ENCODE data around the gene DYNLRB1.

DYNLRB1 gene

GRCh38 chr20:34579191-34579978 is 63.2 kb downstream of the DYNLRB1 start:
- no peak for DNase-seq (ENCODE audit: low read depth)

DNA sequence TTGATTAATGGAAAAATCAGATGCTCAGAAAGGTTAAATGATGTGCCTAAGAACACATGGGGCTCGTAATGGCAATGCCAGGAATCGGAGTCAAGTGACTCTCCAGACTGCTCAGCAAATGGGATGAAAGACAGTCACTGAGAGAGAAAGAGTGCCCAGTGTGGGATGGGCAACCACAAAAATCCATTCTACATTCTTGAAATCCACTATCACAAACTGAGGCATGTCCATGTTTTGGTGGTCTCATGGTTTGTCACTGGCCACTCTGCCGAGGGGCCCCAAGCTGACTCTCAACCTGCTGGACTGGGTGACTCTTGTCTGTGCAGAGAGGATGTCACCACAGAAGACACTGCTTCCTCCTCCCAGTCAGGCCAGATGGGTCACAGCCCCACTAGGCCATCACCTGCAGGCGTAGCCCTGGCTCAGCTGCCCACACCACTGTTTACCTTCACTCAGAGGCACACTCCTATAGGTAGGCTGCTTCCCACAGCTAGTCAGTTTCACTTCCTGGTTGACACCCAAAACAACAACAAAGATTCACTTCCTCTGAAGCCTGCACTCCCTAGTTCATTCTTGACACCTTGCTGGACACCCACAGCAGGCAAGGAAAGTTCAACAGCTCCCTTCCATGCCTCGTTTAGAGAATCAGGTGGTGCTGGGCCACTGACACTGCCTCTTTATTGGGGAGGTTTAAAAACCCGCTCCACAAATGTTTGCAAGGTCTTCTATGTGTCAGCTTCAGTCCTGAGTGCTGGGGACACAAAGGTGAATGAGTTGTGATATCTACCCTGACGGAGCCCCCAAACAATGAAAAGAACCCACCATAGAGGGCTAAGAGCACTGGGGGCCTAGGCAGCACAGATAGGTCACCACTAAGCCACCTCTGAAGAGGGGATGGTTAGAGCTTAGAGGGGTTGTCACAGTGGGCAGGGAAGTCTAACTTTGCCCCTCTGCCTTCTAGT is 64.0 kb downstream of the DYNLRB1 start:
- no peak for DNase-seq (ENCODE audit: low read depth)

DNA sequence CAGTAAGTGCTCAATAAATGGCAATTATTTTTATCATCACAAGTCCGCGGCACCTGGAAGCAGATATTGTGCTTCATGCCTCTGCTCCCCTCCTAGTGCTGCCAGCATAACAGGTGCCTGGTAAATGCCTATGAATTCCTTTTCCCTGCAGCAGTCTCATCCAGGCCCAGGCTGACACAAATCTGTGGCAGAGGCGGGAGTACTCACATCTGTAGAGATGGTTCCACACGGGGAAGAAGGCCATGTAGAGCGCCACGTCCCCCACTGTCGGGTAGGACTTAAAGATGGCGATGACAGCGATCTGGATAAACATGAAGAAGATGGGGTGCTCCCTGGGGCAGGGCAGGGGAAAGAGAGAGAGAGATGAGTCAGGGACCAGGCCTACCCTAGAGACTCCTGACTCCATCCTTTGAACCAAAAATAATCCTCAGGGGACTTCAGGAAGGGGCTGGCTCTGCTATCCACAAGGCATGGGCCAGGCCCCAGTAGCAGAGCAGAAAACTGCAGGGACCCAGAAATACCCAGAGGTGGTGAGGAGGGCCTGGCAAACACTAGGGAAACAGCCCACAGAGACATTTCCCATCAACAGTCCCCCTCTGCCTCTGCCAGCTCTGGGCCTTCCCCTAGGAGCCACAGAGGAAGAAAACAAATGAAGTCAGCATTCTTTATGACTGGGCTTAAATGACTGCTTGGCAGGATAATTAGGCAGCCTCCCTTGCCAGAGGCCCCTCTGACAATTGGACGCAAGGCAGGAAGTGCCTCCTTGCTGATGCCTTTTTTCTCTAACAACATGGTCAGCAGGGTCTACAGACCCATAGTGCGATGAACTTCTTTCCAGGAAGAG is 65.3 kb downstream of the DYNLRB1 start:
- DNase-seq (ENCODE audit: low read depth) = no peak

GRCh38 chr20:34582221-34582620 is 66.0 kb downstream of the DYNLRB1 start:
- DNase-seq (ENCODE audit: low read depth) = no peak

DNA sequence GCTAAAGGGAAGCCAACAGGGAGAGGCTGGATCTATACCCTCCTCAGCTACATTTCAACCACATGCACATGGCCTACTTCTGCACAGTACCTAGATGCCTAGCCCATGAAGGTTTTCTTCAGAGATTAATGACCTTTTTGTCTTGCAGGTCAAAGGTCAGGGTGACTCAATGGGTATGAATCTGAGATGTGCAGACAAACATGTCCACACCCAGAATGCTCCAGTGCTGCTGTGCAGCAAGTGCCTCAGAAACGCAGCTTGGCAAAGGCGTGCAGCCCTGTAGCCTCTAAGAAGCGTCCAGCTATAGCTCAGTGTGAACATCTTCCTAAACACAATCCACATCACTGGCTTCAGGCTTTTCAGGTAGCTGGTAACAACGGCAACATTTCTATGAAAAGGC is 66.7 kb downstream of the DYNLRB1 start:
- no peak for DNase-seq (ENCODE audit: low read depth)

DNA sequence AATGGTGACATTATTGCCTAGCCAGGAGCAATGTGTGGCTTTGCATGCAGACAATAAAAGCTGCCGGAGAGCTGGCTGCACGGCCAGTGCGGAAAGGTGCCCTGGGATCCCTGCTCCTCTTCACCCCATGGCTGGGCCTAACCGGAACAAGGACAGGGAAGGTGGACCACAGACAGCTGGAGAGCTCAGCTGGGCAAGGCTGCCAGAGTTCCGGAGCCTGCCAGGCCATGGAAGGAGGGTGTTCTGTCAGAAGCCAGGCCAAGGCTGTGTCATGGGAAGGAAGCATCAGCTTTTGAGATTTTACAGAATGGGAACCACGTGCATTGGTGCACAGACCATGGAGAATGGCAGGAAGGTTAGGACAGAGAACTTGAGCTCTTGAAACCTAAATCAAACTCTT is 67.3 kb downstream of the DYNLRB1 start:
- DNase-seq (ENCODE audit: low read depth) = no peak

DNA sequence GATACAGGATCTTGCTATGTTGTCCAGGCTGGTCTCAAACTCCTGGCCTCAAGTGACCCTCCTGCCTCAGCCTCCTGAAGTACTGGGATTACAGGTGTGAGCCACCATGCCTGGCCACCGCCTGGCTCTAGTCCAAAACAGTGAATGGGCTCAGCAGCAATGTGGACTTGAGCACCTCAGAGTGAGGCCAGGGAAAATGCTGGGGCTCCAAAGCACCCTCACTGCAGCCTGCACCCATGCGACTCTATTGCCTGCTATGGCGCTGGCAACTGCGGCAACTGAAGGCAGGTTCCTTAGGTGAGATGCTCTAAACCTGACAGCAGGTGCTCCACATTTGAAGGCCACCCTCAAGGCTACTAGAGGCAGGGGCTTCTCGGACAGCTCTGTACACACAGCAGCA is 68.8 kb downstream of the DYNLRB1 start:
- no peak for DNase-seq (ENCODE audit: low read depth)

- no peak for DNase-seq (ENCODE audit: low read depth)
Measured at GRCh38 chr20:34586488-34587163, 70.4 kb downstream of the DYNLRB1 start.

Measured in T-helper 22 cell (primary cell).